ENCODE results near the gene NRCAM. TPM values are rescaled to one million over a fixed set of nuclear protein-coding genes. Genes with fewer than 3 reads are reported as not detected.

Gene NRCAM
- polyA plus RNA-seq, 2 of the 4 experiments (the other 2 are of a cell fraction) = 129 to 210 TPM

DNA sequence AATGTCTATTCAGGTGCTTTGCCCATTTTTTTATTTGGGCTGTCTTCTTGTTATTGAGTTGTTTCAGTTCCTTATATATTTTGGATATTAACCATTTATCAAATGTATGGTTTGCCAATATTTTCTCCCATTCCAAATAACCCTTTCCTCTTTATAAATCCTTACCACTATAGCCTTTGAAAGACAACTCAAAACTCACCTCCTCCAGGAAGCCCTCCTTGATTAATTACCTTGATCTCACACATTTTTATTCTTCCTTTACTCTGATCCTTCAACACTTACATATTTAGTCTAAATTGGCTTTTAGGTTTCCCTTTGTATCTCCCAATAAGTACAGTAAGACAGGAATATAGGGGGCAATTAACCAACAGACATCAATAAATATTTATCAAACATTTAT is 42.9 kb downstream of the NRCAM start:
- no peaks in the 10 kb centered on the region for H3K9me3 ChIP-seq
- CTCF ChIA-PET = no interaction called here
- ATAC-seq = no peak
- peak overlapping the region; percentile 88 for H3K4me2 ChIP-seq
- peaks cover 66% of the 10 kb centered on the region for H3K4me1 ChIP-seq
- no peak for DNase-seq (ENCODE audit: low read depth in 1 of 2, low spot score in 1 of 2)
- POLR2A ChIA-PET = no interaction called here
- peak overlapping the region; percentile 82 to 83 for H3K27ac ChIP-seq
- H3K4me3 ChIP-seq = no peak overlapping the region
- FAIRE-seq = no peak
- TF ChIP-seq HDAC2 (IDR thresholded peaks at IDR 0.05) (no peak), ZFP36 (IDR thresholded peaks at IDR 0.05; ENCODE audit: borderline replicate concordance, partially characterized antibody) (peak; percentile 93)

DNA sequence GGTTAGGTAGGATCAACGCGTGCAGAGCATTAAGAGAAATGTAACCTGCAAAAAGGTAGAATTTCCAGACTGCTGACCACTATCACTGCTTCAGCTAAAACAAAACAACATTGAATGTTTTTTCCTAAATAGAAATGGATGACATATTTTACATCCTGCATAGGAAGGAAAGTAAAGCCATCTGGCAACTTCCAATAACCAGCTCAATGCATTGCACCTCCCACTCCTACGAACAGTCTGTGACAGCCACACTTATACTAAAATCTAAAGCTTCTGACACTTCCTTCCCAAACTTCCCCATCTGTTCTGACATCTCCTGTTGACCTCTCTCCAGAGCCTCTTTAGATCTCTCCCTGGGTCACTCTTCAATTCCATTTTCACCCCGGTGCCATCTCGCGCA is 47.1 kb downstream of the NRCAM start:
- Histone ChIP-seq H3K4me3 (no peak overlapping the region), H3K4me1 (peaks cover 51% of the 10 kb centered on the region), H3K27ac (no peak overlapping the region), H3K4me2 (no peak overlapping the region), H3K9me3 (no peaks in the 10 kb centered on the region)
- no peak for ATAC-seq
- CTCF ChIA-PET = interaction anchor here (1.0 to 2.7 kb wide), 3 partner anchors 12 to 43 kb away, joined by 3 to 7 read pairs (median 5); no protein-coding TSS in a partner anchor
- 95% methylated on average over 6 of the region's 6 CpGs for WGBS (ENCODE audit: missing lambda C conversion rate)
- no peak for TF ChIP-seq EHF (CRISPR knock-in tag; IDR thresholded peaks at IDR 0.05)
- no peak for TF ChIP-seq BHLHE40 (IDR thresholded peaks at IDR 0.05; ENCODE audit: low read depth, low read length)
- TF ChIP-seq KDM1A (IDR thresholded peaks at IDR 0.05; ENCODE audit: low read depth) = no peak
- TF ChIP-seq KDM5A (IDR thresholded peaks at IDR 0.05) = no peak
- TF ChIP-seq, protein P1, sequence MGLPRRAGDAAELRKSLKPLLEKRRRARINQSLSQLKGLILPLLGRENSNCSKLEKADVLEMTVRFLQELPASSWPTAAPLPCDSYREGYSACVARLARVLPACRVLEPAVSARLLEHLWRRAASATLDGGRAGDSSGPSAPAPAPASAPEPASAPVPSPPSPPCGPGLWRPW (IDR thresholded peaks at IDR 0.05) = no peak
- no peak for TF ChIP-seq HOXA7 (CRISPR knock-in tag; IDR thresholded peaks at IDR 0.05)
- no peak for TF ChIP-seq CEBPB (IDR thresholded peaks at IDR 0.05)
- no peak for TF ChIP-seq RNF2 (IDR thresholded peaks at IDR 0.05; ENCODE audit: borderline replicate concordance, low read depth)
- no peak for TF ChIP-seq MAZ (IDR thresholded peaks at IDR 0.05; ENCODE audit: borderline replicate concordance, low read depth, low read length)
- no peak for TF ChIP-seq RFX5 (IDR thresholded peaks at IDR 0.05)
- no peak for TF ChIP-seq SREBF2 (IDR thresholded peaks at IDR 0.05)
- TF ChIP-seq RAD21 (conservative IDR thresholded peaks at IDR 0.05 in 1 of 2, IDR thresholded peaks at IDR 0.05 in 1 of 2) = no peak
- TF ChIP-seq FOXS1 (CRISPR knock-in tag; IDR thresholded peaks at IDR 0.05) = no peak
- no peak for TF ChIP-seq FOSB (CRISPR knock-in tag; IDR thresholded peaks at IDR 0.05)
- TF ChIP-seq TP53 (CRISPR knock-in tag; IDR thresholded peaks at IDR 0.05) = no peak
- no peak for TF ChIP-seq FOSL2 (IDR thresholded peaks at IDR 0.05)
- TF ChIP-seq FOSL2 (CRISPR knock-in tag; IDR thresholded peaks at IDR 0.05) = no peak
- TF ChIP-seq, protein P2, sequence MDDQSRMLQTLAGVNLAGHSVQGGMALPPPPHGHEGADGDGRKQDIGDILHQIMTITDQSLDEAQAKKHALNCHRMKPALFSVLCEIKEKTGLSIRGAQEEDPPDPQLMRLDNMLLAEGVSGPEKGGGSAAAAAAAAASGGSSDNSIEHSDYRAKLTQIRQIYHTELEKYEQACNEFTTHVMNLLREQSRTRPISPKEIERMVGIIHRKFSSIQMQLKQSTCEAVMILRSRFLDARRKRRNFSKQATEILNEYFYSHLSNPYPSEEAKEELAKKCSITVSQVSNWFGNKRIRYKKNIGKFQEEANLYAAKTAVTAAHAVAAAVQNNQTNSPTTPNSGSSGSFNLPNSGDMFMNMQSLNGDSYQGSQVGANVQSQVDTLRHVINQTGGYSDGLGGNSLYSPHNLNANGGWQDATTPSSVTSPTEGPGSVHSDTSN (IDR thresholded peaks at IDR 0.05) = no peak
- TF ChIP-seq SMC3 (IDR thresholded peaks at IDR 0.05) = no peak
- no peak for TF ChIP-seq PHF8 (IDR thresholded peaks at IDR 0.05; ENCODE audit: borderline replicate concordance, low read depth)
- no peak for DNase-seq (ENCODE audit: low read depth in 1 of 2, low spot score in 1 of 2)
- POLR2A ChIA-PET = no interaction called here
- no peak for FAIRE-seq

DNA sequence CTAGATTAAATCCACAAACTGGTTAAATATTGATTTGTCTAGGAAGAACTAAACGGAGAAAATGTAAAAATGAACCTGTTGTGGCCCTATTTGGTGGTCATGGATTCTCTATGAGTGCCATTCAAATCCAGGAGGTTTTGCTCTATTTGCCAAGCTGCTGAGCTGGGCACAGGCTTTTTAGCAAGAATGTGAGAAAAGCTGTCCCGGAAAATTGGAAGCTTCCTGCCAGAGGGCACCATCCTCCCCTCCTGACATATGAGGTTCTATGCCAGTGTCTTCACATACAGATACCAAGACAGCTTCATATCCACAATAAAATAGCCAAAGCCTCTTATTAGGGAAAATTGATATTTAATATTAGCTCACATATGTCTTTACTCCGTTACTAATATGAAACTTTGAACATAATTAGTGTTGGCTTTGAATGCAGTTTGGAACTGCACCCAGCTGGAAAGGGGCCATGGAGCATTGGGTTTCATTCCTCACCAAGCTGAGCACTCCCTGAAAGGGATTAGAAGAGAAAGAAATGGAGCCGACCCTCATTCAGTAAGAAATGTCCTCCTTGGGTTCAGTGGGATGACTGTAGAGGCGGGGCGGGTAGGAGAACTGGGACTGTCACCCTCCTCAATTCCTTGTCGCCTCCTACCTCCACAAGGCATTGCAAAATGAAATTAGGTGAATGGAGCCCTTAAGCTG is 47.8 kb downstream of the NRCAM start:
- WGBS (ENCODE audit: missing lambda C conversion rate) = 79% methylated on average over 7 of the region's 7 CpGs
- ChIA-PET POLR2A (no interaction called here), CTCF (interaction anchor here (1.0 to 2.7 kb wide), 3 partner anchors 11 to 44 kb away, joined by 3 to 7 read pairs (median 5); no protein-coding TSS in a partner anchor)
- Histone ChIP-seq H3K27ac (no peak overlapping the region), H3K4me2 (no peak overlapping the region), H3K4me3 (no peak overlapping the region), H3K4me1 (peaks cover 51% of the 10 kb centered on the region), H3K9me3 (no peaks in the 10 kb centered on the region)
- DNase-seq (ENCODE audit: low read depth in 1 of 2, low spot score in 1 of 2) (no peak), FAIRE-seq (no peak), ATAC-seq (no peak)
- TF ChIP-seq FOSB (CRISPR knock-in tag; IDR thresholded peaks at IDR 0.05) (no peak), JUNB (IDR thresholded peaks at IDR 0.05) (no peak), ZFP36 (IDR thresholded peaks at IDR 0.05; ENCODE audit: borderline replicate concordance, partially characterized antibody) (no peak), FOXS1 (CRISPR knock-in tag; IDR thresholded peaks at IDR 0.05) (no peak), POLR2AphosphoS2 (conservative IDR thresholded peaks at IDR 0.05; ENCODE audit: low read length) (no peak), EHMT2 (IDR thresholded peaks at IDR 0.05; ENCODE audit: low read depth) (no peak), CHD4 (IDR thresholded peaks at IDR 0.05; ENCODE audit: borderline replicate concordance) (no peak)
- TF ChIP-seq, protein P3, sequence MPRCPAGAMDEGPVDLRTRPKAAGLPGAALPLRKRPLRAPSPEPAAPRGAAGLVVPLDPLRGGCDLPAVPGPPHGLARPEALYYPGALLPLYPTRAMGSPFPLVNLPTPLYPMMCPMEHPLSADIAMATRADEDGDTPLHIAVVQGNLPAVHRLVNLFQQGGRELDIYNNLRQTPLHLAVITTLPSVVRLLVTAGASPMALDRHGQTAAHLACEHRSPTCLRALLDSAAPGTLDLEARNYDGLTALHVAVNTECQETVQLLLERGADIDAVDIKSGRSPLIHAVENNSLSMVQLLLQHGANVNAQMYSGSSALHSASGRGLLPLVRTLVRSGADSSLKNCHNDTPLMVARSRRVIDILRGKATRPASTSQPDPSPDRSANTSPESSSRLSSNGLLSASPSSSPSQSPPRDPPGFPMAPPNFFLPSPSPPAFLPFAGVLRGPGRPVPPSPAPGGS (IDR thresholded peaks at IDR 0.05) = no peak
